Body of pancreas (tissue), 4 donors: Measurements from ENCODE around the gene MESD.

Experiments used
- POLR2A ChIP-seq, 3 donors: fragments of 450-650 bp; IDR thresholded peaks; one replicate each; pipeline ENCODE4 v1.6.1; 2016; ENCODE audit warnings: antibody characterized with exemption in 3 of 3, mild to moderate bottlenecking in 2 of 3
- TF ChIP-seq, protein P1 (sequence below), 7 experiments: fragments of 450-650 bp in 4 of 7; fragments of 200-600 bp in 3 of 7; sonication (generic) in 3 of 7; IDR thresholded peaks; one replicate each; pipeline ENCODE4 v1.5.1; 2016 to 2019; ENCODE audit warnings: antibody characterized with exemption in 7 of 7

GRCh38 chr15:80940331-80940730 lies 49.3 kb downstream of the MESD start:
- no peak for TF ChIP-seq POLR2A (IDR thresholded peaks at IDR 0.05)
- TF ChIP-seq, protein P1, sequence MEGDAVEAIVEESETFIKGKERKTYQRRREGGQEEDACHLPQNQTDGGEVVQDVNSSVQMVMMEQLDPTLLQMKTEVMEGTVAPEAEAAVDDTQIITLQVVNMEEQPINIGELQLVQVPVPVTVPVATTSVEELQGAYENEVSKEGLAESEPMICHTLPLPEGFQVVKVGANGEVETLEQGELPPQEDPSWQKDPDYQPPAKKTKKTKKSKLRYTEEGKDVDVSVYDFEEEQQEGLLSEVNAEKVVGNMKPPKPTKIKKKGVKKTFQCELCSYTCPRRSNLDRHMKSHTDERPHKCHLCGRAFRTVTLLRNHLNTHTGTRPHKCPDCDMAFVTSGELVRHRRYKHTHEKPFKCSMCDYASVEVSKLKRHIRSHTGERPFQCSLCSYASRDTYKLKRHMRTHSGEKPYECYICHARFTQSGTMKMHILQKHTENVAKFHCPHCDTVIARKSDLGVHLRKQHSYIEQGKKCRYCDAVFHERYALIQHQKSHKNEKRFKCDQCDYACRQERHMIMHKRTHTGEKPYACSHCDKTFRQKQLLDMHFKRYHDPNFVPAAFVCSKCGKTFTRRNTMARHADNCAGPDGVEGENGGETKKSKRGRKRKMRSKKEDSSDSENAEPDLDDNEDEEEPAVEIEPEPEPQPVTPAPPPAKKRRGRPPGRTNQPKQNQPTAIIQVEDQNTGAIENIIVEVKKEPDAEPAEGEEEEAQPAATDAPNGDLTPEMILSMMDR (IDR thresholded peaks at IDR 0.05), result no peak
